ENCODE measurements around the gene KIF1B.
"Not testable (repeated sequence)": the region's sequence is repeated elsewhere in the genome, so short reads cannot be mapped to it uniquely, and the experiment has no call there.

Gene KIF1B

DNA sequence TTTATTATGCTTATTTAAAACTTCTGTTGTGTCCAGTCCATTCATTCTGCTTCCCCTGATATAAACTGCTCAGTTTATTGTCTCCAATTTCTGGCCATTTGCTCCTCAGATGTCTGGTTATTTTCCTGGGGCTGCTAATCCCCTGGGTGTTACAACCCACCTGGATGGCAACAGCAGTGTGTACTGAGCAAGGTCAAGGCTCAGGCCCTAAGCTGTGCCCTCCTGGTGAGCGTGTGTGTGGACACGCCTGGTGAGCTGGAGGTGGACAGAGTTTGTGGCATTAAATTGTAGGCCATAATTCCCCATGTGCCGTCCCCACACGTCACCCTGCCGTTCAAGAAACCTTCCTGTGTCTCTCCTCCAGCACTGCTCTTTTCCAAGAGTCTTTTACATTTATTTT lies 18.1 kb upstream of the KIF1B start:
- DNase-seq: peak; percentile 25

DNA sequence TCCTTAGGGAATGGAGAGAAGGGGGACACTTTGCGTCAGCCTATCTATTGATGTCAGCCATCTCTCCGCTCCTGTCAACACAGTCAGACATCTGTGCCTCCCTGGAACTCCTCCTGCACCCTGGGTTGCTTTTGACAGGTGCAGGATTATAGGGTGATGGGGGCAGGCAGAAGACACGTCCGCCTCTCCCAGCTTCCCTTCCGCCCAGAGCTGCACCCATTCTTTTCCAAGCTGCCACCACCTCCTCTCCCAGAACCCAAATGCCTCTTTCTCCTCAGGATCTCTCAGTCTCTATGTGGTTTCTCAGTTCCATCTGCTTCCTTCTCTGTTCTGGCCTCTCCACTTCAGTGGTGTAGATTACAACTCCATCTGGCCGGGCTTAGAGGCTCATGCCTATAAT lies 17.1 kb upstream of the KIF1B start:
- peak; percentile 47 for DNase-seq

DNA sequence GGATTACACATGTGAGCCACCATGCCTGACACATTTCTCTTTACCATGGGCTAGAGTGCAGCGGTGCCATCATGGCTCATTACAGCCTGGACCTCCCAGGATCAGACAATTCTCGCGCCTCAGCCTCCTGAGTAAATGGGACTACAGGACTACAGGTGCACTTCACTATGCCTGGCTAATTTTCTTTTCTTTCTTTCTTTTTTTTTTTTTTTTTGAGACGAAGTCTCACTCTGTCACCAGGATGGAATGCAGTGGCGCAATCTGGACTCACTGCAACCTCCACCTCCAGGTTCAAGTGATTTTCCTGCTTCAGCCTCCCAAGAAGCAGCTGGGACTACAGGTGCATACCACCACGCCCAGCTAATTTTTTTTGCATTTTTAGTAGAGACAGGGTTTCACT lies 14.8 kb upstream of the KIF1B start:
- DNase-seq: no peak

GRCh38 chr1:10196976-10197375 lies 13.4 kb upstream of the KIF1B start:
- no peak for DNase-seq

DNA sequence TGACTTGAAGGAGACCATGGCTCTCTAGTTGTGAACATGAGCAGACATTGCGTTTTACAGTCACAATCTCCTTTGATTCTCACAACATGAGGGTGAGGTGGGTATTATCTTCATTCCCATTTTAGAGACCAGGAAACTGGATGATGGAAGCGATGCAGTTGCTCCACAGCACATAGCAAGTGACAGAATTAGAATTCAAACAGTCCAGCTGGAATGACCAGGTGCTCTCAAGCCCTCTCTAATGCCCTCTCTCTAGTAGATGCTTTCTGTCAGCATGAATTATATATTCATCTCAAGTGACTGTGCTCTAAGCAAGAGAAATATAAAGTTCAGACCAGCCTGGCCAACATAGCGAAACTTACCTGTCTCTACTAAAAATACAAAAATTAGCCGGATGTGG lies 9.8 kb upstream of the KIF1B start:
- no peak for DNase-seq

DNA sequence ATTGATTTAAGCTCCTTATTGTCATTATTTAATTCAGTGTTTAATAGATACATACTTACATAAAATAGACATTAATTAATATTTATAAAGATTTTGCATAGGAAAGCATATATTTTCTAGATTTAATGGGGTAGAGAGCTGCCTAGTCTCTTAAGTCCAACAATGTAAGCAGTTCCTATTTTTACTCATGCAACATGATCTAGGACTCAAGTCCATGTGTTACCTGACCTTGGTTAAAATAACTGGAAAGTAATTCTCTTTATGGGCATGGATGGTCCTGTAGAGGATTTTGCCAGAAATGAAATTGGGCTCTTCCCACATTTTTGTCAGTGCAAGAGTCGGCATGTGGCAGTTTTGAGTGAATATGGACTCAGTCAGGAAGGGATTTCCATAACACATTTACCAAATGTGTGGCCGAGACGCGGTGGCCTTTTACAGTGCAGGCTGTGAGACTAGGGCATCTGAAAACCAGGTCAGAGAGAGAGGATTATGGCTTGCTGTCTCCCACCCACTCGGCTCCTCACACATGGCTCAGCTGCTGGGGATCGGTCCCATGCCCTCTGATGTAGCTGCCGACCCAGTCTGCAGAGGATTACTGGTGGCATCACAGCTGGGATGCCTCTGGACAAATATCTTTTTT lies 6.2 kb upstream of the KIF1B start:
- DNase-seq: no peak

DNA sequence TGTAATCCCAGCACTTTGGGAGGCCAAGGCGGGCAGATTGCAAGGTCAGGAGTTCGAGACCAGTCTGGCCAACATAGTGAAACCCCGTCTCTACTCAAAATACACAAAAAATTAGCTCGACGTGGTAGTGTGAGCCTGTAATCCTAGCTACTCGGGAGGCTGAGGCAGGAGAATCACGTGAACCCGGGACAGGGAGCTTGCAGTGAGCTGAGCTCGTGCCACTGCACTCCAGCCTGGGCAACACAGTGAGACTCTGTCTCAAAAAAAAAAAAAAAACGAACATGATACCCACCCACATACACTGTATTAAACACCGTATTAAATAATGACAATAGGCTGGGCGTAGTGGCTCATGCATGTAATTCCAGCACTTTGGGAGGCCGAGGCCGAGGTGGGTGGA lies 5.2 kb upstream of the KIF1B start:
- not testable (repeated sequence) for DNase-seq

GRCh38 chr1:10207810-10208209 lies 2.6 kb upstream of the KIF1B start:
- no peak for DNase-seq

DNA sequence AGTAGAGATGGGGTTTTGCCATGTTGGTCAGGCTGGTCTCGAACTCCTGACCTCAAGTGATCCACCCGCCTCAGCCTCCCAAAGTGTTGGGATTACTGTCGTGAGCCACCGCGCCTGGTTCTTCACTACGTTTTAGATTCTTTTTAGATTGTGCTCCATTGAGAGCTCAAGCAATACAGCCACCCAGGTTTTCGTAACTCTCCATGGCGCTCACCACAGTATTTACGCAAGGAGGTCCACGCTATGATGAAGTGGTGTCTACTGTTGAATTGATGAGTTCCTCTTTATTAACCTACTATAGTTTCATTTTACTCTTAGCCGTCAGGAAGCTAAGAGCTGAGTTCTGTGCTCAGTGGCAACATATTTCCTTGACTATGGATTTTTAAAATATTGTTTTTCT lies 1.8 kb upstream of the KIF1B start:
- no peak for DNase-seq

- DNase-seq: no peak
Measured at GRCh38 chr1:10209590-10209904, 823 bp upstream of the KIF1B start.

DNA sequence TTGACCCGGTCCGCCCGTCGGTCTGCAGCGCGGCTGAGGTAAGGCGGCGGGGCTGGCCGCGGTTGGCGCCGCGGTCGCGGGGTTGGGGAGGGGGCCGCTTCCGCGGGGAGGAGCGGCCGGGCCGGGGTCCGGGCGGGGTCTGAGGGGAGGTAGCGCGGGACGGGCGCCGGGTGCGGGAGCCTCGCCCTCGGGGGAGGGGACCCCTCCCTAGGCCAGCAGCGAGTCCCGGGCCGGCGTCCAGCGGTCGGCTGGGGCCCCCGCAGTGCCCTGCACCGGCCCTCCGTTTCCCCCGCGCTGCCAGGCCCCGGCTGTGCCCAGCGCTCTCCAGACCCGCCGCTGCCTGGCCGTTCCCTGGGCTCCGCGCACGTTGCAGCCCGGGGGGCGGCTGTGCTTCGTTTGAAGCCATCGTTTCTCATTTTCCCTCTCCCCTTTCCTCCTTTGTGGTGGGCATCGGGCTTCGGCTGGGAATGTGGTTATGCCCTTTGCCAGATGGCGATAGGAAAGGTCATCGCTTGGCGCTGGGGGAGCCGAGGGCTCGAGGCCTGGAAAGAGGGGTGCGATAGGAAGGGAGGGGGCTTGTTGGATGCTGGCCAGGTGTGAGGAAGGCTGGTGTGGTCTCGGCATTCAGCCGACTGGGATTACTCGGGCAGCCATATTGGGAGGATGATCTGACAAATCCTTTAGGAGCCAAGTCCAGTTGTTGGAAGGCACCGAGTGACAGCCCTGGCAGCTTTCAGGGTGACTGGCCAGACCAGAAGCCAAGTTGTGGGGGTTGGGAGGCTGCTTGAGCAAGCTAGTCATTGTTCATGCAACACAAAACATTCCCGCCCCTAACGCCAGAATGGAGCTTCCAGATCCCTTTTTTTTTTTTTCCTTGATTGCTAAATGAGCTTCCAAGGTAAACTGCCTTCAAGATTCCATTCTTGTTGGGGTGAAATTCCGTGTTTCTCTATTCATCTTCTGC lies 753 bp downstream of the KIF1B start:
- DNase-seq: peak; percentile 58

GRCh38 chr1:10211805-10212410 lies 1.5 kb downstream of the KIF1B start:
- DNase-seq: peak; percentile 44

GRCh38 chr1:10212476-10212875 lies 2.1 kb downstream of the KIF1B start:
- DNase-seq: no peak

GRCh38 chr1:10213186-10213705 lies 2.9 kb downstream of the KIF1B start:
- peak; percentile 5 for DNase-seq

DNA sequence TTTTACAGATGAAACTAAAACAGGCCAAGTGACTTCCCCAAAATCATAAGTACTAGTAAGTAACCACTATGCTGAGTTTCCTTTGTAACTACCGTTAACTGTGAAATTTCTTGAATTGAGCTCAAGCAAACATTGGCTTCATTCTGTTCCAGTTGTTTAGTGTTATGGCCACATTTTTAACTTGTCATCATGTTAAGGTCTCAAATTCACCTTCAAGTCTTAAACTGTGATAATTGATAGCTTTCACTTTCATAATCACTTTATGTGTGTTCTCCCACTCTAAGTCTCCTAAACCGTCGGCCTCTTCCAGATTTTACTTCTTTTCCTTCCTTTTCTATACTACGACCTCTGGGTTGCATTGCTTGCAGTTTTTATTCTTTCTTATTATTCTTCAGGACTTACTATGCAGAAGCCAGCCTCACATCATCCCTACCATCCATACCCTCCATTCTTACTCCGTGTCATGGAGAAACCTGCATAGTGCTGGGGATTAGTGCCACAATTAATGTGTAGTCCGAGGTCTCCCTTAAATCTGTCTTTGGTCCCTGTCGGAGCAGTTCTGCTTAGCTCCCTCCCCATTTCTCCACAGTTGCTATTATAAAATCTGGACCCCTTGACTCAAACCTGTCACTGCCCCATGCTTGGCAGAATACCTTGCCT lies 5.8 kb downstream of the KIF1B start:
- no peak for DNase-seq

- DNase-seq: no peak
Measured at GRCh38 chr1:10217748-10218441, 7.5 kb downstream of the KIF1B start.

- DNase-seq: no peak
Measured at GRCh38 chr1:10220200-10220599, 9.8 kb downstream of the KIF1B start.

DNA sequence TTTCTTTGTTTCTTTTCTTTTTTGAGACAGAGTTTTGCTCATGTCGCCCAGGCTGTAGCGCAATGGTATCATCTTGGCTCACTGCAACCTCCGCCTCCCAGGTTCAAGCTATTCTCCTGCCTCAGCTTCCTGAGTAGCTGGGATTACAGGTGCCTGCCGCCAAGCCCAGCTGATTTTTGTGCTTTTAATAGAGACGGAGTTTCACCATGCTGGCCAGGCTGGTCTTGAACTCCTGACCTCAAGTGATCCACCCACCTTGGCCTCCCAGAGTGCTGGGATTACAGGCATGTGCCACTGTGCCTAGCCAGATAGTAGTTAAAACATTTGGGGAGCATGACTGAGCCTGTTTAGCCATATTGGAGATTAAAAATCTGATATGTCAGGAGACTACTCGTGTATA lies 10.3 kb downstream of the KIF1B start:
- not testable (repeated sequence) for DNase-seq

- no peak for DNase-seq
Measured at GRCh38 chr1:10225573-10225972, 15.2 kb downstream of the KIF1B start.

- no peak for DNase-seq
Measured at GRCh38 chr1:10228528-10228927, 18.2 kb downstream of the KIF1B start.

GRCh38 chr1:10229903-10230302 lies 19.5 kb downstream of the KIF1B start:
- no peak for DNase-seq

- DNase-seq: no peak
Measured at GRCh38 chr1:10232163-10232562, 21.8 kb downstream of the KIF1B start.
